Lower lobe of right lung (tissue), 2 donors: ENCODE results near the gene CNGB1. TPM values are rescaled to one million over a fixed set of nuclear protein-coding genes. Genes with fewer than 3 reads are reported as not detected.
A peak's percentile ranks its signal among the peaks of the same experiment; 100 is the strongest.

Experiments
- ATAC-seq, 2 donors: fragments of 200-7000 bp; cut with Tn5 transposase; one replicate each; pipeline ENCODE4 v1.9.1; 2020 to 2022; ENCODE audit warnings: mild to moderate bottlenecking in 2 of 2, moderate library complexity in 2 of 2
- DNase-seq: peaks from one replicate; pipeline ENCODE4 v3.0.0-alpha.2; 2020
- H3K27ac ChIP-seq: fragments of 200-600 bp; one replicate; pipeline ENCODE4 v1.8.0; 2022
- H3K27me3 ChIP-seq: fragments of 200-600 bp; one replicate; pipeline ENCODE4 v1.8.0; 2022; ENCODE audit warnings: low read depth
- H3K36me3 ChIP-seq: fragments of 200-600 bp; one replicate; pipeline ENCODE4 v1.8.0; 2022; ENCODE audit warnings: mild to moderate bottlenecking
- H3K4me1 ChIP-seq: fragments of 200-600 bp; one replicate; pipeline ENCODE4 v1.8.0; 2022
- H3K4me3 ChIP-seq: fragments of 200-600 bp; one replicate; pipeline ENCODE4 v1.8.0; 2022; ENCODE audit warnings: mild to moderate bottlenecking
- H3K9me3 ChIP-seq: fragments of 200-600 bp; one replicate; pipeline ENCODE4 v1.8.0; 2022
- CTCF ChIP-seq: fragments of 200-600 bp; IDR thresholded peaks from one replicate; pipeline ENCODE4 v1.8.0; 2022; ENCODE audit warnings: antibody characterized with exemption, mild to moderate bottlenecking
- intact Hi-C: fragments of 100-400 bp; cut with DNase I; formaldehyde crosslinking; loops from one replicate; pipeline ENCODE4 v1.11.0; 2022
- total RNA-seq: library from RNA; stranded (reverse); fragmentation: NEBNext Ultra II Directional; extraction: Animal tissue kit (Norgen Biotek cat#: 25700); gene quantifications from one replicate; pipeline ENCODE4 v1.2.1, GENCODE V29; 2021
- donor health status: DM: no; HTN: yes; CAD: no; lungs with severe emphysema.

Gene CNGB1
- total RNA-seq, 1 donor from 2014 or later, result 0.35 TPM

- H3K4me3 ChIP-seq, result peak overlapping the region; percentile 89
- H3K4me1 ChIP-seq, result peaks cover 44% of the 10 kb centered on the region
- ATAC-seq (no peak), DNase-seq (peak; percentile 44)
- intact Hi-C loops, result no loop called here
- no peaks in the 10 kb centered on the region for H3K9me3 ChIP-seq
- TF ChIP-seq CTCF, result no peak
- peak overlapping the region; percentile 95 for H3K27ac ChIP-seq
- H3K36me3 ChIP-seq, result peaks cover 50% of the 10 kb centered on the region
- H3K27me3 ChIP-seq, result no peaks in the 10 kb centered on the region
Measured at GRCh38 chr16:57999366-57999970, 28.5 kb upstream of the CNGB1 start.

DNA sequence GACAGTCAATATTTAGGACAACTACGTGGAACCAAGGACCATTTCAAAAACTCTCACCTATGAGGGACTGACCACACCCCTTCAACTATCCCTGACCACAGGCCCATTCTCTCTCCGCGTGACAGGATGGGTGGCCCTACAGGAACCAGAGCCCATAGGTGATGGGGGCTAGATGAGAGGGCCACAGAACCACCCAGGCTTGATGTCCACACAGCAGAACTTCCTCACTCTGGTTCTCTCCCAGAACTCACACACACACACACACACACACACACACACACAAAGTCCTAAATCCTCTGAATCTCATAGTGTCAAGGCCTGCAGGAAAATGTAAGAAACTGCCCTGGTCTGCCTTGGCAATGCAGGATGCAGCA lies 28.1 kb upstream of the CNGB1 start:
- Histone ChIP-seq H3K27ac (peak overlapping the region; percentile 36), H3K36me3 (peaks cover 50% of the 10 kb centered on the region), H3K4me3 (peak overlapping the region; percentile 89), H3K27me3 (no peaks in the 10 kb centered on the region), H3K4me1 (peaks cover 48% of the 10 kb centered on the region), H3K9me3 (no peaks in the 10 kb centered on the region)
- DNase-seq (peak; percentile 45), ATAC-seq (no peak)
- intact Hi-C loops, result no loop called here
- no peak for TF ChIP-seq CTCF

DNA sequence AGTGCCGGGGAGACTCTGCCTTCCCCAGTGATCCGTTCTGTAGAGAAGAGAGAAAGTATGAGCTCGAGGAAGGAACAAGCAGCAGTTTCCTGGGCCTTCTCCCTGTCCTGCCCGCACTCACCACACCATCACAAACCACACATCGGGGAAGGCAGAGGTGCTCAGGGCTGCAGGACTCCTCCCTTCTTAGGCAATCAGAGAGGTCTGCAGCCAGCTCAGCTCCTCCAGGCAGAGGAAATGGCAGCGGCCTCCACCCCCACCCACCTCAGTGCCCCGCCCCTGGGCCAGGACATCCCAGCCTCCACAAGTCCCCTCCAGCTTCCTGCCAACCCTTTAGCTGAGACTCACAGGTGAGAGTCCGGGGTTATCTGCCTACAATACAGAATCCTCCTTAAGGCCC lies 27.6 kb upstream of the CNGB1 start:
- TF ChIP-seq CTCF, result no peak
- Histone ChIP-seq H3K27ac (peak overlapping the region; percentile 36), H3K9me3 (no peaks in the 10 kb centered on the region), H3K36me3 (peaks cover 48% of the 10 kb centered on the region), H3K4me1 (peaks cover 53% of the 10 kb centered on the region), H3K4me3 (peak overlapping the region; percentile 10), H3K27me3 (no peaks in the 10 kb centered on the region)
- peak; percentile 18 to 43 for ATAC-seq
- DNase-seq, result peak; percentile 79
- intact Hi-C loops, result no loop called here

- Histone ChIP-seq H3K27me3 (no peaks in the 10 kb centered on the region), H3K4me1 (peaks cover 60% of the 10 kb centered on the region), H3K27ac (peak overlapping the region; percentile 36), H3K36me3 (peaks cover 40% of the 10 kb centered on the region), H3K4me3 (peak overlapping the region; percentile 10), H3K9me3 (no peaks in the 10 kb centered on the region)
- no peak for ATAC-seq
- DNase-seq, result peak; percentile 38
- intact Hi-C loops, result no loop called here
- TF ChIP-seq CTCF, result no peak
Measured at GRCh38 chr16:57997528-57998265, 26.8 kb upstream of the CNGB1 start.

GRCh38 chr16:57997176-57997527 lies 26.2 kb upstream of the CNGB1 start:
- no peak overlapping the region for H3K27ac ChIP-seq

More at GRCh38 chr16:57997176-57997527, 26.2 kb upstream of the CNGB1 start:
- DNase-seq (peak; percentile 45), ATAC-seq (no peak)
- H3K9me3 ChIP-seq, result no peaks in the 10 kb centered on the region
- TF ChIP-seq CTCF, result no peak
- no peak overlapping the region for H3K4me3 ChIP-seq
- H3K27me3 ChIP-seq, result no peaks in the 10 kb centered on the region
- peaks cover 36% of the 10 kb centered on the region for H3K36me3 ChIP-seq
- intact Hi-C loops, result no loop called here
- H3K4me1 ChIP-seq, result peaks cover 60% of the 10 kb centered on the region
